ENCODE data around the gene DACH1. TPM values are rescaled to one million over a fixed set of nuclear protein-coding genes. Genes with fewer than 3 reads are reported as not detected.

DACH1 gene
- total RNA-seq, 1 experiment from 2014 or later, result not detected

DNA sequence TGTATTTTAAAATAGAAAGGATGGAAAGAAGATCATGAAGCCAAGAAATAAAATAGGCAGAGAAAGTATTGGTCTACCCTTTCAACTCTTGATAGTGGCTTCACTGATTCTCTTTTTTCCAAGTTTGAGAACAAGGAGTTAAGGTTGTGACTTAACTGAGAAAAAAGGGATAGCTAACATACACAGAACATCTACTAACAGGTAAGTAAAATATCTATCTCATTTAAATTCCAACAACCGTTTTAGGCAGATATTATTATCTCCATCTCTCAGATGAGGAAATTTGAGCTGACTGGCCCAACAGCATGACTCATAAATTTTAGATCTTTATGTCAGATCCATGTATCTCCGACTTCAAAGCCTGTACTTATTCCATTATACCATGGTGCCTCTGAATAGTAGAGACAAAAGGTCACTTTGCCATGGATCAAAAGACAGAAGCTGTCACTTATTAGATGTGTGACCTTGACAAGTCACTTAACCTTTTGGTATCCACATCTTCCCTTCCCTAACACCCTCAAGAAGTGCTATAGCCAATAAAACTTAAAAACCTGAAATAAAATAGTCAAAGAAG, 152.1 kb downstream of the DACH1 start:
- Histone ChIP-seq H2AFZ (ENCODE audit: low read depth, low read length, poor library complexity, severe bottlenecking) (no peak overlapping the region), H3K9me2 (ENCODE audit: insufficient read depth) (no peaks in the 10 kb centered on the region), H3K27ac (ENCODE audit: low read depth, low read length) (no peak overlapping the region), H3K4me2 (ENCODE audit: low read length) (no peak overlapping the region), H3K36me3 (ENCODE audit: control insufficient read depth in 1 of 2, insufficient read depth in 2 of 2, low read length in 2 of 2) (no peaks in the 10 kb centered on the region), H3K9ac (ENCODE audit: low read length) (no peak overlapping the region), H3K79me2 (ENCODE audit: insufficient read depth, low read length) (no peaks in the 10 kb centered on the region), H3K4me3 (replicated peaks in 1 of 2; ENCODE audit: low read depth in 1 of 2, low read length in 2 of 2) (no peak overlapping the region), H3K9me3 (ENCODE audit: control insufficient read depth in 1 of 2, insufficient read depth in 1 of 2, low read depth in 1 of 2, low read length in 2 of 2) (no peaks in the 10 kb centered on the region), H3K27me3 (ENCODE audit: insufficient read depth, low read length) (no peaks in the 10 kb centered on the region), H4K20me1 (ENCODE audit: insufficient read depth) (no peaks in the 10 kb centered on the region; the same call in 1 of the 2 replicates), H3K4me1 (ENCODE audit: control insufficient read depth in 1 of 2, insufficient read depth in 2 of 2, low read length in 2 of 2) (no peaks in the 10 kb centered on the region)
- CTCF ChIA-PET, result no interaction called here
- no peak for DNase-seq (ENCODE audit: low read depth, low spot score)
- no TSS peak for BruUV-seq (replicated peaks)
- POLR2A ChIA-PET, result no interaction called here
- ATAC-seq, result no peak
- TF ChIP-seq, protein P1, sequence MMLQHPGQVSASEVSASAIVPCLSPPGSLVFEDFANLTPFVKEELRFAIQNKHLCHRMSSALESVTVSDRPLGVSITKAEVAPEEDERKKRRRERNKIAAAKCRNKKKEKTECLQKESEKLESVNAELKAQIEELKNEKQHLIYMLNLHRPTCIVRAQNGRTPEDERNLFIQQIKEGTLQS (IDR thresholded peaks at IDR 0.05), result no peak
- TF ChIP-seq JUND (IDR thresholded peaks at IDR 0.05), result no peak
- TF ChIP-seq TCF7L2 (IDR thresholded peaks at IDR 0.05; ENCODE audit: borderline replicate concordance, extremely low read depth, insufficient read depth, insufficient read length), result peak; percentile 69
- no peak for TF ChIP-seq POLR2A (IDR thresholded peaks at IDR 0.05; ENCODE audit: borderline replicate concordance, extremely low read depth, insufficient read depth, insufficient read length)
- intact Hi-C loops (cut with micrococcal nuclease), result no loop called here
- RAD21 ChIA-PET (ENCODE audit: low non-redundant PET in 1 of 2, low total read pairs in 2 of 2, uncharacterized antibody in 2 of 2, unreplicated experiment in 2 of 2), result no interaction called here

DNA sequence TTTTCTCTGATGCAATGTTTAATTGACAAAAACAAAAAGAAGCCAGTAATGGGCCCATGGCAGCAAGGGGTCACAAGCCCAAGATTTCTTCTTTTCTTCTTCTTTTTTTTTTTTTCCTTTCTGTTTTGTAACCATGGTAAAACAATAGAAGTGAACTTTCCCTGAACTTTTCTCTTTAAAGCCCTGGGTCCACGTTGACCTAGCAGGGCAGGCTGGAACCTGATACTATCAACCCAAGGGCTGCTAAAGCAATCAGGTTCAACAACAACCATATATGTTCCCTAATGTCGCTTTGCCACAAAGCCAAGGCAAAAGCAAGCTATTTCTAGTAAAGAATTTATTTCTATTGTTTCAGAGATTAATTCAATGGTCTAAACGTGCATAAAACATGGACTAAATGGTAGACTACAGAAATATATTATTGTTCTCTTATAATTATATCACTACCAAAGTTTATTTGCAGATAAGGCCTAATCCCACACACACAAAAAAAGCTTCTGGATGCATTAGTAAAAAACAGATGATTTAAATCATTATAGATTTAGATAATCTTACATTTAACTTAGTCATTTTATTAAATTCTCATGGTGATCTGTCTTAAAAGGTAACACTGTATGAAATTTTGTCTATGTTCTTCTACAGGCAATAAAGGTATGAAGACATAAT, 153.9 kb downstream of the DACH1 start:
- Histone ChIP-seq H2AFZ (ENCODE audit: low read depth, low read length, poor library complexity, severe bottlenecking) (no peak overlapping the region), H3K36me3 (ENCODE audit: control insufficient read depth in 1 of 2, insufficient read depth in 2 of 2, low read length in 2 of 2) (no peaks in the 10 kb centered on the region), H3K27me3 (ENCODE audit: insufficient read depth, low read length) (no peaks in the 10 kb centered on the region), H3K4me3 (replicated peaks in 1 of 2; ENCODE audit: low read depth in 1 of 2, low read length in 2 of 2) (no peak overlapping the region), H3K27ac (ENCODE audit: low read depth, low read length) (no peak overlapping the region), H3K4me1 (ENCODE audit: control insufficient read depth in 1 of 2, insufficient read depth in 2 of 2, low read length in 2 of 2) (no peaks in the 10 kb centered on the region), H3K9me2 (ENCODE audit: insufficient read depth) (no peaks in the 10 kb centered on the region), H3K9me3 (ENCODE audit: control insufficient read depth in 1 of 2, insufficient read depth in 1 of 2, low read depth in 1 of 2, low read length in 2 of 2) (no peaks in the 10 kb centered on the region), H3K4me2 (ENCODE audit: low read length) (no peak overlapping the region), H3K79me2 (ENCODE audit: insufficient read depth, low read length) (no peaks in the 10 kb centered on the region), H3K9ac (ENCODE audit: low read length) (no peak overlapping the region), H4K20me1 (ENCODE audit: insufficient read depth) (no peaks in the 10 kb centered on the region; the same call in 1 of the 2 replicates)
- intact Hi-C loops (cut with micrococcal nuclease), result no loop called here
- ChIA-PET POLR2A (no interaction called here), CTCF (no interaction called here), RAD21 (ENCODE audit: low non-redundant PET in 1 of 2, low total read pairs in 2 of 2, uncharacterized antibody in 2 of 2, unreplicated experiment in 2 of 2) (no interaction called here)
- no peak for ATAC-seq
- DNase-seq (ENCODE audit: low read depth, low spot score), result no peak
- no TSS peak for BruUV-seq (replicated peaks)
- TF ChIP-seq ELF1 (IDR thresholded peaks at IDR 0.05; ENCODE audit: borderline replicate concordance, low read depth) (no peak), EZH2 (IDR thresholded peaks at IDR 0.05) (no peak), ZNF274 (IDR thresholded peaks at IDR 0.05; ENCODE audit: low read depth, low read length) (no peak), POLR2AphosphoS5 (IDR thresholded peaks at IDR 0.05; ENCODE audit: low read depth, low read length) (no peak), CEBPB (IDR thresholded peaks at IDR 0.05; ENCODE audit: low read depth) (no peak), EZH2phosphoT487 (IDR thresholded peaks at IDR 0.05; ENCODE audit: borderline replicate concordance) (no peak), FOSL1 (IDR thresholded peaks at IDR 0.05; ENCODE audit: low read depth) (no peak), SP1 (IDR thresholded peaks at IDR 0.05; ENCODE audit: low read depth) (no peak), POLR2A (IDR thresholded peaks at IDR 0.05; ENCODE audit: borderline replicate concordance, extremely low read depth, insufficient read depth, insufficient read length) (no peak), SRF (IDR thresholded peaks at IDR 0.05; ENCODE audit: low read depth) (no peak)
- TF ChIP-seq, protein P2, sequence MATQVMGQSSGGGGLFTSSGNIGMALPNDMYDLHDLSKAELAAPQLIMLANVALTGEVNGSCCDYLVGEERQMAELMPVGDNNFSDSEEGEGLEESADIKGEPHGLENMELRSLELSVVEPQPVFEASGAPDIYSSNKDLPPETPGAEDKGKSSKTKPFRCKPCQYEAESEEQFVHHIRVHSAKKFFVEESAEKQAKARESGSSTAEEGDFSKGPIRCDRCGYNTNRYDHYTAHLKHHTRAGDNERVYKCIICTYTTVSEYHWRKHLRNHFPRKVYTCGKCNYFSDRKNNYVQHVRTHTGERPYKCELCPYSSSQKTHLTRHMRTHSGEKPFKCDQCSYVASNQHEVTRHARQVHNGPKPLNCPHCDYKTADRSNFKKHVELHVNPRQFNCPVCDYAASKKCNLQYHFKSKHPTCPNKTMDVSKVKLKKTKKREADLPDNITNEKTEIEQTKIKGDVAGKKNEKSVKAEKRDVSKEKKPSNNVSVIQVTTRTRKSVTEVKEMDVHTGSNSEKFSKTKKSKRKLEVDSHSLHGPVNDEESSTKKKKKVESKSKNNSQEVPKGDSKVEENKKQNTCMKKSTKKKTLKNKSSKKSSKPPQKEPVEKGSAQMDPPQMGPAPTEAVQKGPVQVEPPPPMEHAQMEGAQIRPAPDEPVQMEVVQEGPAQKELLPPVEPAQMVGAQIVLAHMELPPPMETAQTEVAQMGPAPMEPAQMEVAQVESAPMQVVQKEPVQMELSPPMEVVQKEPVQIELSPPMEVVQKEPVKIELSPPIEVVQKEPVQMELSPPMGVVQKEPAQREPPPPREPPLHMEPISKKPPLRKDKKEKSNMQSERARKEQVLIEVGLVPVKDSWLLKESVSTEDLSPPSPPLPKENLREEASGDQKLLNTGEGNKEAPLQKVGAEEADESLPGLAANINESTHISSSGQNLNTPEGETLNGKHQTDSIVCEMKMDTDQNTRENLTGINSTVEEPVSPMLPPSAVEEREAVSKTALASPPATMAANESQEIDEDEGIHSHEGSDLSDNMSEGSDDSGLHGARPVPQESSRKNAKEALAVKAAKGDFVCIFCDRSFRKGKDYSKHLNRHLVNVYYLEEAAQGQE (IDR thresholded peaks at IDR 0.05; ENCODE audit: low read depth), result no peak
- TF ChIP-seq, protein P3, sequence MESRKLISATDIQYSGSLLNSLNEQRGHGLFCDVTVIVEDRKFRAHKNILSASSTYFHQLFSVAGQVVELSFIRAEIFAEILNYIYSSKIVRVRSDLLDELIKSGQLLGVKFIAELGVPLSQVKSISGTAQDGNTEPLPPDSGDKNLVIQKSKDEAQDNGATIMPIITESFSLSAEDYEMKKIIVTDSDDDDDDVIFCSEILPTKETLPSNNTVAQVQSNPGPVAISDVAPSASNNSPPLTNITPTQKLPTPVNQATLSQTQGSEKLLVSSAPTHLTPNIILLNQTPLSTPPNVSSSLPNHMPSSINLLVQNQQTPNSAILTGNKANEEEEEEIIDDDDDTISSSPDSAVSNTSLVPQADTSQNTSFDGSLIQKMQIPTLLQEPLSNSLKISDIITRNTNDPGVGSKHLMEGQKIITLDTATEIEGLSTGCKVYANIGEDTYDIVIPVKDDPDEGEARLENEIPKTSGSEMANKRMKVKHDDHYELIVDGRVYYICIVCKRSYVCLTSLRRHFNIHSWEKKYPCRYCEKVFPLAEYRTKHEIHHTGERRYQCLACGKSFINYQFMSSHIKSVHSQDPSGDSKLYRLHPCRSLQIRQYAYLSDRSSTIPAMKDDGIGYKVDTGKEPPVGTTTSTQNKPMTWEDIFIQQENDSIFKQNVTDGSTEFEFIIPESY (IDR thresholded peaks at IDR 0.05; ENCODE audit: extremely low read depth, insufficient replicate concordance, low read length), result no peak

Data from HCT116 (cell line).